ENCODE results near the gene FBLN2. TPM values are rescaled to one million over a fixed set of nuclear protein-coding genes. Genes with fewer than 3 reads are reported as not detected.

The FBLN2 gene
- polyA plus RNA-seq, 3 donors = 0.08 TPM; not detected in 2

DNA sequence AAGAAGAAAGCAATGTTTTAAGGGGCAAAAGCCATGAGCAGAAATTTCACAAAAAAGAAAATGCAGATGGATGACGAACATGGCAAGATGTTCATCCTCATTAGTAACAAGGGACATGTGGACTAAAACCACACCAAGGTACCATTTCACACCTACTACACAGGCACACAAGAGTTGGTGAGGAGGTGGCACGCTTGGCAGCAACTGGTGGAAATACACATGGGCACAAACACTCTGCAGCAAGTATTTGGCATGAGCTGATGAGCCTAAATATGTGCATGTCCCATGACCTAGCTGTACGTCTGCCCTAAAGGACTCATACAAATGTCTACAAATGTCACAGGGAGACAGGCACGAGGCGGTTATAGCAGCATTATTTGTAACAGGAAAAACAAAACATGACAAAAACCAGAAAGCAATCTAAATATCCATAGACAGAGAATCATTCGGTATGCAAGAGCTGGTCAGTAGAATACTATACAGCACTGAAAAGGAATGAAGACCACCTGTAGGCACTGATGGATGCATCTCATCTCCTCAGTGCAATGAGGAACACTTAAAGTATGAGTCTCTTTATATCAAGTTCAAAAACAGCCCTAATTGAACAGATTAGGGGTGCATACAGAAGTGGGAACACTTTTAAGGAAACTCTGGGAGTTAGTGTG lies 11.5 kb upstream of the FBLN2 start:
- H3K27ac ChIP-seq (ENCODE audit: low read depth in 1 of 2, low read length in 2 of 2) = no peak overlapping the region
- no peak overlapping the region for H3K4me3 ChIP-seq (replicated peaks in 1 of 3; ENCODE audit: low read depth in 2 of 3, low read length in 3 of 3)
- H4K20me1 ChIP-seq (ENCODE audit: insufficient read depth, low read length) = no peaks in the 10 kb centered on the region
- no peaks in the 10 kb centered on the region for H3K36me3 ChIP-seq (replicated peaks in 1 of 2; ENCODE audit: control insufficient read depth in 1 of 2, insufficient read depth in 2 of 2, low read length in 2 of 2)
- Mint-ChIP-seq H3K36me3 (no peaks in the 10 kb centered on the region), H3K27me3 (ENCODE audit: low read depth in 3 of 3) (peaks cover 3 to 11% (median 10%) of the 10 kb centered on the region in 3 donors), H3K9me3 (peaks cover 0 to 10% (median 3%) of the 10 kb centered on the region in 7 donors), H3K4me1 (peaks cover 7% of the 10 kb centered on the region), H3K4me3 (no peak overlapping the region), H3K27ac (peak overlapping the region in 1 of 7 donors; percentile 47)
- no peak overlapping the region for H3K9ac ChIP-seq (ENCODE audit: insufficient read depth, low read length, poor library complexity, severe bottlenecking)
- peak overlapping the region; percentile 59 for H2AFZ ChIP-seq (ENCODE audit: insufficient read depth, low read depth, low read length, poor library complexity, severe bottlenecking)
- 100% methylated on average over 4 of the region's 6 CpGs for WGBS (ENCODE audit: insufficient coverage)
- no peak for DNase-seq
- no peak overlapping the region for H3K4me2 ChIP-seq (replicated peaks; ENCODE audit: extremely low read depth, low read length, poor library complexity, severe bottlenecking)
- no peaks in the 10 kb centered on the region for H3K4me1 ChIP-seq (ENCODE audit: control insufficient read depth in 1 of 2, insufficient read depth in 2 of 2, low read length in 2 of 2)
- intact Hi-C loops (cut with micrococcal nuclease) = no loop called here
- TF ChIP-seq, protein P1, sequence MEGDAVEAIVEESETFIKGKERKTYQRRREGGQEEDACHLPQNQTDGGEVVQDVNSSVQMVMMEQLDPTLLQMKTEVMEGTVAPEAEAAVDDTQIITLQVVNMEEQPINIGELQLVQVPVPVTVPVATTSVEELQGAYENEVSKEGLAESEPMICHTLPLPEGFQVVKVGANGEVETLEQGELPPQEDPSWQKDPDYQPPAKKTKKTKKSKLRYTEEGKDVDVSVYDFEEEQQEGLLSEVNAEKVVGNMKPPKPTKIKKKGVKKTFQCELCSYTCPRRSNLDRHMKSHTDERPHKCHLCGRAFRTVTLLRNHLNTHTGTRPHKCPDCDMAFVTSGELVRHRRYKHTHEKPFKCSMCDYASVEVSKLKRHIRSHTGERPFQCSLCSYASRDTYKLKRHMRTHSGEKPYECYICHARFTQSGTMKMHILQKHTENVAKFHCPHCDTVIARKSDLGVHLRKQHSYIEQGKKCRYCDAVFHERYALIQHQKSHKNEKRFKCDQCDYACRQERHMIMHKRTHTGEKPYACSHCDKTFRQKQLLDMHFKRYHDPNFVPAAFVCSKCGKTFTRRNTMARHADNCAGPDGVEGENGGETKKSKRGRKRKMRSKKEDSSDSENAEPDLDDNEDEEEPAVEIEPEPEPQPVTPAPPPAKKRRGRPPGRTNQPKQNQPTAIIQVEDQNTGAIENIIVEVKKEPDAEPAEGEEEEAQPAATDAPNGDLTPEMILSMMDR (IDR thresholded peaks at IDR 0.05) = no peak
- H3K27me3 ChIP-seq (ENCODE audit: control insufficient read depth in 2 of 2, insufficient read depth in 2 of 2, low read length in 2 of 2) = no peaks in the 10 kb centered on the region
- no peaks in the 10 kb centered on the region for H3K79me2 ChIP-seq (ENCODE audit: insufficient read depth, low read length)
- peaks cover 0 to 3% of the 10 kb centered on the region in 2 donors for H3K9me3 ChIP-seq (replicated peaks in 1 of 2; ENCODE audit: control insufficient read depth in 1 of 2, insufficient read depth in 1 of 2, low read length in 2 of 2)

DNA sequence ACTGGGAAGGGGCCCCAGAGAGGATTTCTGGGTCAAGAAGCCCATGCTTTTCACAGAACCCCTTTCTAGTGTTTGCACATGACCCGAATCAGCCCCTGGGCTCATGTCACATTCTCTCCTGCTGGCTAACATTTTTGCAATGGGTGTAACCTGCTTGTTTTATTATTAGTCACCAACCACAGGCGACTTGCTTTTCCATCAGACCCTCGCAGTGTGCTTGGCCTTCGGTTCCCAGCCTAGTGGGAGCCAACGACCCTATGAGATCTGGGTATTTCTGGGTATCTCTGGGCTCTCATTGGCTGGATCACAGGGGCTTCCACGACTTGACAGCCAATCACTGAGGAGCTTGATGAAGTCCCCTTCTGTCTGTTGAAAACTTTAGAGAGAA lies 11.0 kb upstream of the FBLN2 start:
- H3K4me1 Mint-ChIP-seq = peaks cover 7% of the 10 kb centered on the region
- no peak overlapping the region for H3K27ac Mint-ChIP-seq
- no peaks in the 10 kb centered on the region for H4K20me1 ChIP-seq (ENCODE audit: insufficient read depth, low read length)
- no peak overlapping the region for H3K4me3 Mint-ChIP-seq
- H3K9me3 Mint-ChIP-seq = peaks cover 0 to 10% (median 6%) of the 10 kb centered on the region in 7 donors
- no peaks in the 10 kb centered on the region for H3K79me2 ChIP-seq (ENCODE audit: insufficient read depth, low read length)
- H3K9ac ChIP-seq (ENCODE audit: insufficient read depth, low read length, poor library complexity, severe bottlenecking) = no peak overlapping the region
- H2AFZ ChIP-seq (ENCODE audit: insufficient read depth, low read depth, low read length, poor library complexity, severe bottlenecking) = no peak overlapping the region
- H3K27me3 Mint-ChIP-seq (ENCODE audit: low read depth in 3 of 3) = peaks cover 3 to 11% (median 10%) of the 10 kb centered on the region in 3 donors
- peaks cover 0 to 3% of the 10 kb centered on the region in 2 donors for H3K9me3 ChIP-seq (replicated peaks in 1 of 2; ENCODE audit: control insufficient read depth in 1 of 2, insufficient read depth in 1 of 2, low read length in 2 of 2)
- no peaks in the 10 kb centered on the region for H3K36me3 ChIP-seq (replicated peaks in 1 of 2; ENCODE audit: control insufficient read depth in 1 of 2, insufficient read depth in 2 of 2, low read length in 2 of 2)
- 96% methylated on average over 5 of the region's 6 CpGs for WGBS (ENCODE audit: insufficient coverage)
- H3K27ac ChIP-seq (ENCODE audit: low read depth in 1 of 2, low read length in 2 of 2) = no peak overlapping the region
- no peak overlapping the region for H3K4me3 ChIP-seq (replicated peaks in 1 of 3; ENCODE audit: low read depth in 2 of 3, low read length in 3 of 3)
- no peaks in the 10 kb centered on the region for H3K27me3 ChIP-seq (ENCODE audit: control insufficient read depth in 2 of 2, insufficient read depth in 2 of 2, low read length in 2 of 2)
- TF ChIP-seq, protein P1 (IDR thresholded peaks at IDR 0.05) = no peak
- no peaks in the 10 kb centered on the region for H3K4me1 ChIP-seq (ENCODE audit: control insufficient read depth in 1 of 2, insufficient read depth in 2 of 2, low read length in 2 of 2)
- DNase-seq = no peak
- intact Hi-C loops (cut with micrococcal nuclease) = no loop called here
- no peaks in the 10 kb centered on the region for H3K36me3 Mint-ChIP-seq
- H3K4me2 ChIP-seq (replicated peaks; ENCODE audit: extremely low read depth, low read length, poor library complexity, severe bottlenecking) = no peak overlapping the region

Measured in CD14-positive monocyte (primary cell).